OCI-LY1 (cell line): ENCODE measurements around the gene TENM4.

ENCODE experiments used
- EZH2 ChIP-seq: fragments of 200-600 bp; sonication (generic), shearing (Covaris generic); IDR thresholded peaks from 2 replicates; pipeline ENCODE4 v1.8.0; 2017; ENCODE audit warnings: borderline replicate concordance, mixed run types, mild to moderate bottlenecking, antibody characterized with exemption, low read length, moderate library complexity, mixed read lengths
- TF ChIP-seq, protein P1 (sequence below): fragments of 200-600 bp; sonication (generic), shearing (Covaris generic); IDR thresholded peaks from 2 replicates; pipeline ENCODE4 v1.5.1; 2017; ENCODE audit warnings: mild to moderate bottlenecking, antibody characterized with exemption, low read length, moderate library complexity, mixed read lengths

GRCh38 chr11:78909386-78909785, 531.4 kb downstream of the TENM4 start:
- TF ChIP-seq, protein P1, sequence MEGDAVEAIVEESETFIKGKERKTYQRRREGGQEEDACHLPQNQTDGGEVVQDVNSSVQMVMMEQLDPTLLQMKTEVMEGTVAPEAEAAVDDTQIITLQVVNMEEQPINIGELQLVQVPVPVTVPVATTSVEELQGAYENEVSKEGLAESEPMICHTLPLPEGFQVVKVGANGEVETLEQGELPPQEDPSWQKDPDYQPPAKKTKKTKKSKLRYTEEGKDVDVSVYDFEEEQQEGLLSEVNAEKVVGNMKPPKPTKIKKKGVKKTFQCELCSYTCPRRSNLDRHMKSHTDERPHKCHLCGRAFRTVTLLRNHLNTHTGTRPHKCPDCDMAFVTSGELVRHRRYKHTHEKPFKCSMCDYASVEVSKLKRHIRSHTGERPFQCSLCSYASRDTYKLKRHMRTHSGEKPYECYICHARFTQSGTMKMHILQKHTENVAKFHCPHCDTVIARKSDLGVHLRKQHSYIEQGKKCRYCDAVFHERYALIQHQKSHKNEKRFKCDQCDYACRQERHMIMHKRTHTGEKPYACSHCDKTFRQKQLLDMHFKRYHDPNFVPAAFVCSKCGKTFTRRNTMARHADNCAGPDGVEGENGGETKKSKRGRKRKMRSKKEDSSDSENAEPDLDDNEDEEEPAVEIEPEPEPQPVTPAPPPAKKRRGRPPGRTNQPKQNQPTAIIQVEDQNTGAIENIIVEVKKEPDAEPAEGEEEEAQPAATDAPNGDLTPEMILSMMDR = no peak
- TF ChIP-seq EZH2 = no peak
